H1 (cell line): ENCODE measurements around the gene ZNF768. TPM values are rescaled to one million over a fixed set of nuclear protein-coding genes. Genes with fewer than 3 reads are reported as not detected.

Experiments
- CTCF ChIA-PET: fragments of 300-600 bp; sonication (Branson Sonifier 250); formaldehyde crosslinking; loops from one replicate; lab custom pipeline; 2021; ENCODE audit not compliant: partially characterized antibody; lab: Charles Lee
- POLR2A ChIA-PET: fragments of 300-600 bp; sonication (Branson Sonifier 250); formaldehyde crosslinking; loops from one replicate; lab custom pipeline; 2021; ENCODE audit warnings: inconsistent platforms; ENCODE audit not compliant: partially characterized antibody; lab: Charles Lee
- DNase-seq, 2 experiments: peaks; one replicate each; pipeline versions ENCODE4 v3.0.0 to v3.0.0-alpha.2; 2010 to 2022; ENCODE audit warnings: low spot score in 2 of 2, low read depth in 1 of 2, mixed read lengths in 1 of 2
- FAIRE-seq: peaks from 2 replicates; lab custom pipeline; 2011; peaks lifted over from hg19 to GRCh38; lab: Jason Lieb, UNC
- H2AFZ ChIP-seq: 2 replicates; pipeline ENCODE4 v1.8.1; 2012; ENCODE audit warnings: low read length, inconsistent platforms
- H2AK5ac ChIP-seq: 2 replicates; pipeline ENCODE4 v1.6.1; 2013; ENCODE audit warnings: low read depth, low read length
- H2BK120ac ChIP-seq: replicated peaks from 2 replicates; pipeline ENCODE3; 2013; ENCODE audit warnings: low read depth, low read length, inconsistent platforms
- H2BK12ac ChIP-seq: 2 replicates; pipeline ENCODE4 v1.6.1; 2013; ENCODE audit warnings: low read depth, low read length
- H2BK15ac ChIP-seq: 2 replicates; pipeline ENCODE4 v1.6.1; 2013; ENCODE audit warnings: low read length
- H2BK20ac ChIP-seq: 2 replicates; pipeline ENCODE4 v1.6.1; 2013; ENCODE audit warnings: low read length
- H2BK5ac ChIP-seq: 2 replicates; pipeline ENCODE4 v1.6.1; 2013; ENCODE audit warnings: low read depth, low read length
- H3K14ac ChIP-seq: 2 replicates; pipeline ENCODE4 v1.6.1; 2013; ENCODE audit warnings: inconsistent platforms; ENCODE audit not compliant: insufficient read length
- H3K18ac ChIP-seq: 2 replicates; pipeline ENCODE4 v1.6.1; 2013; ENCODE audit warnings: low read length; ENCODE audit errors: extremely low read depth
- H3K23ac ChIP-seq: 2 replicates; pipeline ENCODE4 v1.6.1; 2013; ENCODE audit warnings: inconsistent platforms; ENCODE audit not compliant: insufficient read length
- H3K23me2 ChIP-seq: 2 replicates; pipeline ENCODE4 v1.6.1; 2013; ENCODE audit warnings: low read depth, low read length
- H3K27ac ChIP-seq: 2 replicates; pipeline ENCODE4 v1.6.1; 2011; ENCODE audit warnings: low read depth, low read length, inconsistent platforms
- H3K27me3 ChIP-seq, 4 experiments: replicated peaks in 1 of 4; 1 replicate in 1 of 4; 2 replicates in 3 of 4; pipeline versions ENCODE4 v1.6.1 to v1.8.1; 2011 to 2013; ENCODE audit warnings: low read length in 3 of 4, mild to moderate bottlenecking in 3 of 4, inconsistent platforms in 2 of 4, mixed read lengths in 2 of 4, moderate library complexity in 1 of 4; ENCODE audit not compliant: control insufficient read depth in 3 of 4, insufficient read depth in 3 of 4; ENCODE audit errors: extremely low read depth in 1 of 4
- H3K36me3 ChIP-seq, 4 experiments: 2 replicates each; pipeline versions ENCODE4 v1.6.1 to v1.8.1; 2011 to 2013; ENCODE audit warnings: mild to moderate bottlenecking in 4 of 4, low read length in 3 of 4, moderate library complexity in 2 of 4, control low read depth in 1 of 4, inconsistent platforms in 1 of 4; ENCODE audit not compliant: insufficient read depth in 4 of 4, control insufficient read depth in 2 of 4
- H3K4ac ChIP-seq: replicated peaks from 2 replicates; pipeline ENCODE3; 2013; ENCODE audit warnings: low read length, low read depth, mixed read lengths, inconsistent platforms; ENCODE audit not compliant: insufficient read length
- H3K4me1 ChIP-seq, 4 experiments: replicated peaks in 1 of 4; 1 replicate in 1 of 4; 2 replicates in 3 of 4; pipeline versions ENCODE4 v1.6.1 to v1.8.1; 2011 to 2013; ENCODE audit warnings: low read length in 3 of 4, inconsistent platforms in 2 of 4, mixed read lengths in 1 of 4; ENCODE audit not compliant: insufficient read depth in 4 of 4, control insufficient read depth in 3 of 4
- H3K4me2 ChIP-seq, 2 experiments: 2 replicates each; pipeline versions ENCODE4 v1.6.1 to v1.8.1; 2011 to 2013; ENCODE audit warnings: low read depth in 2 of 2, low read length in 2 of 2, control low read depth in 1 of 2, inconsistent platforms in 1 of 2, mild to moderate bottlenecking in 1 of 2; ENCODE audit not compliant: insufficient read depth in 1 of 2
- H3K4me3 ChIP-seq, 4 experiments: fragments of 200-600, 300-600 bp in 1 of 4; sonication (generic), shearing (Covaris generic), sonication (Bioruptor Twin) in 1 of 4; 2 replicates each; pipeline versions ENCODE4 v1.5.1 to v1.8.1; 2011 to 2016; ENCODE audit warnings: low read length in 4 of 4, low read depth in 3 of 4, control low read depth in 2 of 4, inconsistent platforms in 2 of 4, mild to moderate bottlenecking in 2 of 4, mixed read lengths in 1 of 4, moderate library complexity in 1 of 4; ENCODE audit not compliant: insufficient read depth in 2 of 4; ENCODE audit errors: extremely low read depth in 1 of 4
- H3K56ac ChIP-seq: replicated peaks from 2 replicates; pipeline ENCODE3; 2013; ENCODE audit warnings: low read depth, mild to moderate bottlenecking, mixed read lengths, low read length, inconsistent platforms; ENCODE audit not compliant: insufficient read length
- H3K79me1 ChIP-seq: 2 replicates; pipeline ENCODE4 v1.6.1; 2013; ENCODE audit warnings: low read depth, low read length, control low read depth
- H3K79me2 ChIP-seq, 2 experiments: 2 replicates each; pipeline versions ENCODE4 v1.6.1 to v1.8.1; 2012 to 2013; ENCODE audit warnings: low read length in 2 of 2, mild to moderate bottlenecking in 2 of 2, inconsistent platforms in 1 of 2; ENCODE audit not compliant: insufficient read depth in 2 of 2, control insufficient read depth in 1 of 2
- H3K9ac ChIP-seq, 4 experiments: replicated peaks in 1 of 4; 1 replicate in 1 of 4; 2 replicates in 3 of 4; pipeline versions ENCODE4 v1.6.1 to v1.8.1; 2011 to 2013; ENCODE audit warnings: low read depth in 3 of 4, low read length in 3 of 4, control low read depth in 2 of 4, mild to moderate bottlenecking in 2 of 4, moderate library complexity in 2 of 4, inconsistent platforms in 1 of 4; ENCODE audit errors: extremely low read depth in 1 of 4
- H3K9me3 ChIP-seq, 2 experiments: 2 replicates each; pipeline versions ENCODE4 v1.6.1 to v1.8.1; 2012 to 2013; ENCODE audit warnings: mild to moderate bottlenecking in 2 of 2, moderate library complexity in 2 of 2, control low read depth in 1 of 2, inconsistent platforms in 1 of 2, low read depth in 1 of 2, low read length in 1 of 2, mixed read lengths in 1 of 2; ENCODE audit not compliant: insufficient read depth in 2 of 2
- H4K20me1 ChIP-seq, 2 experiments: replicated peaks in 1 of 2; 2 replicates each; pipeline versions ENCODE3 to v1.8.1; 2011 to 2013; ENCODE audit warnings: inconsistent platforms in 2 of 2, low read length in 2 of 2, mild to moderate bottlenecking in 1 of 2; ENCODE audit not compliant: insufficient read depth in 2 of 2, control insufficient read depth in 1 of 2
- H4K5ac ChIP-seq: 2 replicates; pipeline ENCODE4 v1.6.1; 2013; ENCODE audit warnings: low read length, low read depth, mixed read lengths, inconsistent platforms; ENCODE audit not compliant: insufficient read length
- H4K8ac ChIP-seq: 2 replicates; pipeline ENCODE4 v1.8.0; 2013; ENCODE audit warnings: mild to moderate bottlenecking, moderate library complexity, low read length, inconsistent platforms; ENCODE audit not compliant: insufficient read depth; ENCODE audit errors: extremely low read depth
- H4K91ac ChIP-seq: replicated peaks from 2 replicates; pipeline ENCODE3; 2013; ENCODE audit warnings: low read length, mixed read lengths, inconsistent platforms; ENCODE audit not compliant: insufficient read length
- CBX5 ChIP-seq: fragments of 300-800, 300-1000 bp; sonication (generic); IDR thresholded peaks from 2 replicates; pipeline ENCODE4 v1.7.1; 2016; ENCODE audit warnings: antibody characterized with exemption, low read length, low read depth
- KDM1A ChIP-seq: fragments of 200-600, 300-600 bp; sonication (generic); IDR thresholded peaks from 2 replicates; pipeline ENCODE4 v1.7.1; 2016; ENCODE audit warnings: mild to moderate bottlenecking, low read length, borderline replicate concordance
- PHF8 ChIP-seq: fragments of 200-600 bp; sonication (generic); conservative IDR thresholded peaks from 2 replicates; pipeline ENCODE4 v1.7.1; 2012; ENCODE audit warnings: low read depth, mild to moderate bottlenecking, inconsistent platforms, low read length, moderate library complexity
- TBP ChIP-seq: IDR thresholded peaks from 2 replicates; pipeline ENCODE4 v1.6.1; 2011; ENCODE audit warnings: low read depth, low read length, improper control_type of control experiment
- TCF12 ChIP-seq: IDR thresholded peaks from 2 replicates; pipeline ENCODE4 v1.6.1; 2011; ENCODE audit warnings: low read depth, mild to moderate bottlenecking, low read length
- WGBS, 2 experiments: shearing (Covaris generic) in 1 of 2; methylation state at CpG; one replicate each; pipeline versions ENCODE4 v1.1.6 to v1.1.7; 2013 to 2015; ENCODE audit warnings: low lambda C conversion rate in 2 of 2, mixed read lengths in 2 of 2, inconsistent platforms in 1 of 2, low coverage in 1 of 2, missing lambda C conversion rate in 1 of 2; ENCODE audit not compliant: insufficient replicate concordance in 2 of 2, insufficient coverage in 1 of 2, insufficient read length in 1 of 2; ENCODE audit errors: extremely low coverage in 1 of 2, missing lambda C conversion rate in 1 of 2; 5-methylcytosine and 5-hydroxymethylcytosine counted together
- polyA plus RNA-seq, 7 experiments: library from polyadenylated mRNA; depleted of rRNA in 3 of 7; stranded (reverse) in 5 of 7; unstranded in 2 of 7; fragments of >200 nt in 5 of 7; fragments of 200-250 nt in 2 of 7; gene quantifications; 1 replicate in 5 of 7; 2 replicates in 1 of 7; 4 replicates in 1 of 7; pipeline versions ENCODE4 v1.2.1 to v1.2.3, GENCODE V29; 2011 to 2013; ENCODE audit warnings: missing spikeins in 2 of 7, mixed read lengths in 2 of 7
- total RNA-seq: library from RNA; stranded (reverse); fragmentation: NEBNext Ultra II Directional; extraction: Animal tissue kit (Norgen Biotek cat#: 25700); gene quantifications from 2 replicates; pipeline ENCODE4 v1.2.1, GENCODE V29; 2021

The ZNF768 gene
- total and polyA plus RNA-seq, 2 of the 8 experiments (the other 6 are each of a cell fraction or from before 2014, with no cell fraction given): 36.1 to 47.7 TPM

GRCh38 chr16:30523768-30524574, 2.4 kb downstream of the ZNF768 start:
- Histone ChIP-seq H3K23ac (no peak overlapping the region), H4K8ac (no peak overlapping the region), H3K56ac (no peak overlapping the region), H4K20me1 (peaks cover 0 to 2% of the 10 kb centered on the region in 2 experiments), H3K23me2 (peaks cover 2% of the 10 kb centered on the region; the same call in 1 of the 2 replicates), H3K4ac (no peak overlapping the region), H2BK20ac (no peak overlapping the region), H3K79me1 (no peaks in the 10 kb centered on the region), H3K4me2 (no peak overlapping the region), H2BK15ac (no peak overlapping the region), H2BK120ac (no peak overlapping the region), H3K9ac (no peak overlapping the region), H3K4me3 (no peak overlapping the region), H3K27me3 (no peaks in the 10 kb centered on the region), H3K18ac (no peak overlapping the region), H2BK12ac (no peak overlapping the region), H3K36me3 (peaks cover 0 to 11% (median 0%) of the 10 kb centered on the region in 4 experiments; a peak in 1 of 8 replicates), H3K14ac (no peak overlapping the region), H3K9me3 (no peaks in the 10 kb centered on the region), H3K27ac (no peak overlapping the region), H2AK5ac (no peak overlapping the region), H3K79me2 (no peaks in the 10 kb centered on the region), H3K4me1 (peaks cover 3 to 6% (median 6%) of the 10 kb centered on the region in 4 experiments; a peak in 6 of 7 replicates), H4K91ac (no peak overlapping the region), H2AFZ (no peak overlapping the region), H4K5ac (no peak overlapping the region), H2BK5ac (no peak overlapping the region)
- no peak for DNase-seq
- no peak for FAIRE-seq
- 91% methylated on average over 21 of the region's 26 CpGs; no CpG with 5 or more reads in 1 of the 2 experiments for WGBS, 2 experiments
- ChIA-PET POLR2A (interaction anchor here (1.5 to 5.7 kb wide), 3 partner anchors 11 to 62 kb away, joined by 6 to 48 read pairs (median 12); partner anchors contain the start of genes ZNF747 and ZNF785), CTCF (interaction anchor here (0.7 to 2.1 kb wide), 8 partner anchors 9 to 114 kb away, joined by 3 to 11 read pairs (median 6); partner anchors contain the start of gene ZNF747)
- TF ChIP-seq TCF12 (no peak), TBP (no peak), KDM1A (no peak), CBX5 (no peak), PHF8 (no peak)
